ENCODE measurements around the gene GPBAR1. TPM values are rescaled to one million over a fixed set of nuclear protein-coding genes. Genes with fewer than 3 reads are reported as not detected.
"Not testable (repeated sequence)": the region's sequence is repeated elsewhere in the genome, so short reads cannot be mapped to it uniquely, and the experiment has no call there.

GPBAR1 gene
- total RNA-seq, 2 donors from 2014 or later, result 1.1 to 1.3 TPM

DNA sequence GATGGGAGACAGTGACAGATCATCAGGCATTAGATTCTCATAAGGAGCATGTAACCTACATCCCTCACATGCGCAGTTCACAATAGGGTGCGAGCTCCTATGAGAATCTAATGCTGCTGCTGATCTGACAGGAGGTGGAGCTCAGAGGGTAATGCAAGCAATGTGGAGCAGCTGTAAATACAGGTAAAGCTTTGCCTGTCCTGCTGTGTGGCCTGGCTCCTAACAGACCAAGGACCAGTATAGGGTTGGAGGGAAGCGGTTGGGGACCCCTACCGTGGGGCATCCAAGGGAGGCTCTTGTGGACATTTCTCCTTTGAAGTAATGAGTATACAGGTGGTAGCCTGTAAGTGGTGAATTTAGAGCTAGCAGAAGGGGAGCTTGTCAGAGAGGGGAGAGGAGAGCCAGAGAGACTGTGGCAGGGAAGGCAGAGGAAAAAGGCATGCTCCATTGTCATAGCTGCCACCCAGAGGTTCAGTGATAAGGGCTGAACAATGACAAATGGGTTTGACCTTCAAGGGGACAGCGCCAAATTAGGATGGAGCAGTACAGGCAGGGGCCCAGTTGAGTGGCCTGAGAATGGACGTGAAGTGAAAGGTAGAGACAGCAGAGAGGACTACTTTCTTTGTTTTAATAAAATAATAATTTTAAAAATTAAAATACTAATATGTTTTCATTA is 46.7 kb downstream of the GPBAR1 start:
- Histone ChIP-seq H3K27ac (no peak overlapping the region), H3K4me1 (no peaks in the 10 kb centered on the region), H3K27me3 (no peaks in the 10 kb centered on the region), H3K9me3 (no peaks in the 10 kb centered on the region), H3K4me3 (no peak overlapping the region), H3K36me3 (no peaks in the 10 kb centered on the region), H3K9ac (ENCODE audit: low read depth in 2 of 2, low read length in 2 of 2) (no peak overlapping the region)
- TF ChIP-seq, protein P1, sequence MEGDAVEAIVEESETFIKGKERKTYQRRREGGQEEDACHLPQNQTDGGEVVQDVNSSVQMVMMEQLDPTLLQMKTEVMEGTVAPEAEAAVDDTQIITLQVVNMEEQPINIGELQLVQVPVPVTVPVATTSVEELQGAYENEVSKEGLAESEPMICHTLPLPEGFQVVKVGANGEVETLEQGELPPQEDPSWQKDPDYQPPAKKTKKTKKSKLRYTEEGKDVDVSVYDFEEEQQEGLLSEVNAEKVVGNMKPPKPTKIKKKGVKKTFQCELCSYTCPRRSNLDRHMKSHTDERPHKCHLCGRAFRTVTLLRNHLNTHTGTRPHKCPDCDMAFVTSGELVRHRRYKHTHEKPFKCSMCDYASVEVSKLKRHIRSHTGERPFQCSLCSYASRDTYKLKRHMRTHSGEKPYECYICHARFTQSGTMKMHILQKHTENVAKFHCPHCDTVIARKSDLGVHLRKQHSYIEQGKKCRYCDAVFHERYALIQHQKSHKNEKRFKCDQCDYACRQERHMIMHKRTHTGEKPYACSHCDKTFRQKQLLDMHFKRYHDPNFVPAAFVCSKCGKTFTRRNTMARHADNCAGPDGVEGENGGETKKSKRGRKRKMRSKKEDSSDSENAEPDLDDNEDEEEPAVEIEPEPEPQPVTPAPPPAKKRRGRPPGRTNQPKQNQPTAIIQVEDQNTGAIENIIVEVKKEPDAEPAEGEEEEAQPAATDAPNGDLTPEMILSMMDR (IDR thresholded peaks at IDR 0.05), result no peak
- intact Hi-C loops (cut with DNase I), result no loop called here
- DNase-seq, result no peak

DNA sequence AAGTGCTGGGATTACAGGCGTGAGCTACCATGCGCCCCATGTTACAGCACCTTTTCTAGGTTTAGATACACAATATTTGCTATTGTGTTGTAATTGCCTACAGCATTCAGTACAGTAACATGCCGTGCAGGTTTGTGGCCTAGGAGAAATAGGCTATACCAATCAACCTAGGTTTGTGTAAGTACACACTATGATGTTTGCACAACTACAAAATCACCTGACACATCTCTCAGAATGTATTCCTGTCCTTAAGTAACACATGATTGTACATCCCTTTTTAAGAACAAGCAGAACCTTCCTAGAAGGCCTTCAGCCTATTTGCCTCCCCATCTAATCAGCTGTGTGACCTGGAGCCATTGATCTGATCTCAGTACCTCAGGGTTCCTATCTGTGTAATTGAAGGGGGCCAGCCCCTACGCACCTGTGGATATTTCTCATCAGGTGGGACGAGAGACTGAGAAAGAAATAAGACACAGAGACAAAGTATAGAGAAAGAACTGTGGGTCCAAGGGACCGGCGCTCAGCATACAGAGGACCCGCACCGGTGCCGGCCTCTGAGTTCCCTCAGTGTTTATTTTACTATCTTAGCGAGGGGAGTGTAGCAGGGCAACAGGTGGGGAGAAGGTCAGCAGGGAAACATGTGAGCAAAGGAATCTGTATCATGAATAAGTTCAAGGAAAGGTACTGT is 50.2 kb downstream of the GPBAR1 start:
- TF ChIP-seq, protein P1 (IDR thresholded peaks at IDR 0.05), result no peak
- H3K4me1 ChIP-seq, result no peaks in the 10 kb centered on the region
- H3K36me3 ChIP-seq, result no peaks in the 10 kb centered on the region
- H3K9me3 ChIP-seq, result no peaks in the 10 kb centered on the region
- peak overlapping the region; percentile 75 for H3K27ac ChIP-seq
- H3K9ac ChIP-seq (ENCODE audit: low read depth in 2 of 2, low read length in 2 of 2), result peak overlapping the region in 1 of 2 donors; percentile 34
- no peak for DNase-seq
- H3K4me3 ChIP-seq, result no peak overlapping the region
- intact Hi-C loops (cut with DNase I), result no loop called here
- no peaks in the 10 kb centered on the region for H3K27me3 ChIP-seq

GRCh38 chr2:218311541-218312266 is 50.9 kb downstream of the GPBAR1 start:
- H3K9ac ChIP-seq (ENCODE audit: low read depth in 2 of 2, low read length in 2 of 2), result peak overlapping the region in 1 of 2 donors; percentile 46
- H3K27me3 ChIP-seq; DNase-seq; H3K9me3 ChIP-seq; intact Hi-C loops (cut with DNase I); H3K4me1 ChIP-seq; H3K4me3 ChIP-seq; H3K36me3 ChIP-seq: not testable (repeated sequence)
- H3K27ac ChIP-seq, result peak overlapping the region; percentile 75

DNA sequence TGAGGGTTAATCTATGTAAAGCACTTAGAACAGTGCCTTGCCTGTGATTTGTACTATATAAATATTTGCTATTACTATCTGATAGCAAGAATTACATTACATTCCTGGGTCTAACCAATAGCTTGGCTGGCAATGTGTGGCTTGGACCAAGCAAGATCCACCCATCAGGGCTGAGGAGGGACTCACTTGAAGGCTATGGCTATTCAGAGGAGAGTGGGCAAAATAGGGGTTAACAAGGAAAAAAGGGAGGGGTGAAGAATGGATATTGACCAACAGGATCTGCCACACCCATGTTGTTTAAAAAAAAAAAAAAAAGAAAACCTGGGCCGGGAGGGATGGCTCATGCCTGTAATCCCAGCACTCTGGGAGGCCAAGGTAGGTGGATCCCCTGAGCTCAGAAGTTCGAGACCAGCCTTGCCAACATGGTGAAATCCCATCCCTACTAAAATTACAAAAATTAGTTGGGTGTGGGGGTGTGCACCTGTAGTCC is 51.5 kb downstream of the GPBAR1 start:
- intact Hi-C loops (cut with DNase I), result no loop called here
- Histone ChIP-seq H3K27me3 (no peaks in the 10 kb centered on the region), H3K27ac (peak overlapping the region; percentile 75), H3K36me3 (no peaks in the 10 kb centered on the region), H3K4me3 (no peak overlapping the region), H3K4me1 (no peaks in the 10 kb centered on the region), H3K9me3 (no peaks in the 10 kb centered on the region), H3K9ac (ENCODE audit: low read depth in 2 of 2, low read length in 2 of 2) (peak overlapping the region in 1 of 2 donors; percentile 46)
- DNase-seq, result peak; percentile 57
- TF ChIP-seq, protein P1 (IDR thresholded peaks at IDR 0.05), result no peak

DNA sequence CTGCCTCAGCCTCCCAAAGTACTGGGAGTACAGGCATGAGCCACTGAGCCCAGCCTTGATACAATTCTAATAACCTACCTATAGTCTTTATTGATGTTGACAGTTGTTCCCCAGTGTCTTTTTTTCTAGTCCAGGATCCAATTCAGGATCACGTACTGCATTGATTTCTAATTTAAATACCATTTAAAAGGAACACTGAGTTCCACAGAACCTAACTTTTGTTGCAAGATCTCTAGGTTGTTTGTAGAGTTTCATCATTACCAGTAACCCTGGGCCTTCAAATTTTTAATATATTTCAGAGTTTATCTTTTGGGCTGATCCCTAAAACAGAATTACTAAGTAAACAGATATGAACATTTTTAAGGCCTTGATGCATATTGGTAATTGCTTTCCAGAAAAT is 52.5 kb downstream of the GPBAR1 start:
- DNase-seq, result no peak
- TF ChIP-seq, protein P1 (IDR thresholded peaks at IDR 0.05), result no peak
- intact Hi-C loops (cut with DNase I), result no loop called here
- no peaks in the 10 kb centered on the region for H3K9me3 ChIP-seq
- H3K27me3 ChIP-seq, result no peaks in the 10 kb centered on the region
- no peaks in the 10 kb centered on the region for H3K4me1 ChIP-seq
- no peaks in the 10 kb centered on the region for H3K36me3 ChIP-seq
- no peak overlapping the region for H3K27ac ChIP-seq
- no peak overlapping the region for H3K9ac ChIP-seq (ENCODE audit: low read depth in 2 of 2, low read length in 2 of 2)
- no peak overlapping the region for H3K4me3 ChIP-seq

Small RNAs within 50 kb of the gene (microRNA-seq; reads per million reads assigned to microRNA genes)
- gene MIR6513, result 5.0 reads per million

Other genes with a start within 250 kb of the GPBAR1 start
- gene RUFY4, start 191.8 kb upstream of the GPBAR1 start, total RNA-seq, result not detected
- gene CXCR2, start 135.0 kb upstream of the GPBAR1 start, total RNA-seq, result under 1 TPM; 0.07 to 0.35 TPM
- under 1 TPM in 1 of 2 donors, not detected in 1; 0.13 TPM for gene CXCR1, start 94.1 kb upstream of the GPBAR1 start, total RNA-seq
- 100 to 1,000 TPM; 282 to 346 TPM for gene ARPC2, start 43.8 kb upstream of the GPBAR1 start, total RNA-seq
- gene AAMP, start 9.1 kb downstream of the GPBAR1 start, total RNA-seq, result 100 to 1,000 TPM in 1 of 2 donors, 10 to 100 TPM in 1; 96.1 to 137 TPM
- 100 to 1,000 TPM; 109 to 136 TPM for gene PNKD, start 9.5 kb downstream of the GPBAR1 start, total RNA-seq
- 100 to 1,000 TPM; 273 to 375 TPM for gene TMBIM1, start 31.5 kb downstream of the GPBAR1 start, total RNA-seq
- not detected for gene CATIP, start 95.8 kb downstream of the GPBAR1 start, total RNA-seq
- 1 to 10 TPM; 1.1 to 1.8 TPM for gene SLC11A1, start 121.3 kb downstream of the GPBAR1 start, total RNA-seq
- gene CTDSP1, start 138.9 kb downstream of the GPBAR1 start, total RNA-seq, result 100 to 1,000 TPM; 137 to 150 TPM
- 100 to 1,000 TPM; 545 to 634 TPM for gene VIL1, start 158.1 kb downstream of the GPBAR1 start, total RNA-seq

Measured in colonic mucosa (tissue), 4 donors.